MM.1S (cell line): ENCODE measurements around the gene DBNL.

ENCODE experiments used
- CTCF ChIP-seq: fragments of 300-600 bp; sonication (generic); IDR thresholded peaks from 2 replicates; pipeline ENCODE4 v1.5.1; 2016; ENCODE audit warnings: antibody characterized with exemption, low read length, mixed read lengths
- EZH2 ChIP-seq: fragments of 300-600 bp; sonication (generic); optimal IDR thresholded peaks from 2 replicates; pipeline ENCODE3; 2017; ENCODE audit warnings: low read depth, mild to moderate bottlenecking, antibody characterized with exemption, low read length, mixed read lengths

GRCh38 chr7:44077681-44078091 is 33.2 kb downstream of the DBNL start:
- TF ChIP-seq CTCF (no peak), EZH2 (no peak)
